AG09319 (cell line): Measurements from ENCODE around the gene TNNT1.
"Not testable (repeated sequence)": the region's sequence is repeated elsewhere in the genome, so short reads cannot be mapped to it uniquely, and the experiment has no call there.

Source experiments
- DNase-seq: peaks from one replicate; pipeline ENCODE4 v3.0.0-alpha.2; 2010; ENCODE audit warnings: low read depth; ENCODE audit errors: extremely low read depth
- CTCF ChIP-seq: IDR thresholded peaks from 2 replicates; pipeline ENCODE4 v1.5.1; 2011; ENCODE audit warnings: low read depth, mild to moderate bottlenecking, inconsistent platforms, low read length, moderate library complexity

TNNT1 gene

GRCh38 chr19:55112246-55112776 is 36.7 kb downstream of the TNNT1 start:
- no peak for DNase-seq
- no peak for TF ChIP-seq CTCF

GRCh38 chr19:55111238-55111831 is 37.7 kb downstream of the TNNT1 start:
- DNase-seq, result no peak
- TF ChIP-seq CTCF, result no peak

DNA sequence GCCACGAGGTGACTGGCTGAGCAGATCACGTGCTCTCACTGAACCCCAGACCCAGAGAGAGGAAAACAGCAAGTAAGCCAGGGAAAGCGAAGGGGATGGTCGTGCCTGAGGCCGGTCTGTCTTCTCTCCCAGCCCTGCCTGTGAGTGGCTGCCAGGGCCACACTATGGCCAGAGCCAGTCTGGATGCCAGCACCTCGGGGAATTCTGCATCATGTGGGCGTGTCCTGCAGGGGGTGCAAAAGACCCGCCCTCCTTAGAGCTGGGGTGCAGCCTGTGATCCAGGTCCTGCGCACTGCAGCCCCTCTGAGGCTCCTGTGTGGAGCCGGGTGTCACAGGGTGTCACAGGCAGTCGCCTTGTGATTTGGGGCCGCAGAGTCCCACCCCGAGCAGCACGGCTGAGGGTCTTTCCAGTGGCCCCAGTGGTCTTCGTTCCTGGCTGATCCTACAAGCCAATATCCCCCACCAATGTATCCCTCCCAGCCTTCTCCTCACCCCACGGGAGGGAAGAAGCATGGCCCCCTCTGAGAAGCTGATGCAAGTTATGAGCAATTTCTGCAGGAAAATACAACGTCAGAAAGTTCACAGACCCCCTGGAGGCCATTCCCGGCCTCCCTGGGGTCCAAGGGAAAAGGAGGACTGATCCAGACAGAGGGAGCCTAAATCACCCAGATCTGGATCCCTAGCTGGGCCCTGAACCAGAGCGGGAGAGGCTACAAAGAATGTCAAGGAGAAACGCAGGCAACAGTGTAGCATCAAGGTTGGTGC is 39.3 kb downstream of the TNNT1 start:
- no peak for DNase-seq
- TF ChIP-seq CTCF, result no peak

- not testable (repeated sequence) for DNase-seq
Measured at GRCh38 chr19:55107252-55107651, 41.8 kb downstream of the TNNT1 start.

DNA sequence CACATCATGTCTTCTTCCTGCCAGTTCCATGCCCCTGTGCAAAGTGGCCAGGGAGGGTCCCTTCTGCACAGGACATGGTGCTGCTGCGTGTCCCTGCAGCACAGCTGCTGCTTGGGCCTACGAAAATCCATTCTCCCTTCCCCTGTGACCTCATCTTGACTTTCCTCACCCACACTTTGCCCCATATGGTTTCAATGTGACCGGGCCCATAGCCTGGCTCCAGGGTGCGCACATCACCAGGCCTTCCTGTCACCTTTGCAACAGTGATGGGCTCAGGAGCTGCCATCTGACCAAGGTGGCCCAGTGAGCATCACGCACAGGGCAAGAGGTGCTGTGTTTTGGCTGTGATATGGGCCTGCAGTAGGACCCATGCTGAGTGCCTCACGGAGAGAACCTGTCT is 42.4 kb downstream of the TNNT1 start:
- TF ChIP-seq CTCF, result no peak
- no peak for DNase-seq

DNA sequence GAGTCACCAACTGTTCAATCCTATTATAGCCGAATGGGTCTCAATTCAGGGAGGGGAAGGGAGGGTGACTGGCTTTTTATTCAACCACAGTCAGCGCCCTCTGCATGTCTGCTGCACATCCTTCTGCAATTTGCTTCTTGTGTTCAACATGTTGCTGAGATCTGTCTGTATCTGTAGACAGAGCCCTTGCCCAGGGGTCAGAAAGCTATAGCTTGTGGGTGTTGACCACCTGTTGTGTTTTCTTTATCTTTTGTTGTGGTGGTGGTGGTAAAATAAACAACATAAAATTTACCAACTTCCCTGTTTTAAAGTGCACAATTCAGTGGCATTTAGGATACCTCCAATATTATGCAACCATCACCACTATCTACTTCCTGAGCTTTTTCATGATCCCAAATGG is 43.8 kb downstream of the TNNT1 start:
- DNase-seq, result no peak
- no peak for TF ChIP-seq CTCF

DNA sequence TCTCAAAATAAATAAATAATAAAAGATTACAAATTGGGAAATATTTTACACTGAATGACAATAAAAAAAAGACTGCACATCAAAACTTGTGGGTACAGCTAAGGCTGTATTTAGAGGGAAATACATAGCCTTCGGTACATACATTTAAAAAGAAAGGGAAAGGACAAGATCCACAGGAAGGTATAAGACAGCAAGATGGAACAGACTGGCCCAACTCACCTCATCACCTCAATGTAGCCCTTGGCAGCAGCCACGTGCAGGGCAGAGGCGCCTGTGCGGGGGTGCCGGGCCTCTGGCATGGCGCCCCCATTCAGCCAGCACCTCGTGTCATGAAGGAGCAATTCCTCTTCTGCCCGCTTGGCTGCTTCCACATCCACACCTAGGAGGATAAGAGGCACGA is 45.8 kb downstream of the TNNT1 start:
- no peak for TF ChIP-seq CTCF
- DNase-seq, result no peak
